NT2/D1 (cell line): Measurements from ENCODE around the gene NISCH.

Experiments used
- YY1 ChIP-seq: IDR thresholded peaks from 2 replicates; pipeline ENCODE4 v1.6.1; 2011; ENCODE audit not compliant: insufficient read length, insufficient read depth
- ZNF274 ChIP-seq: IDR thresholded peaks from 2 replicates; pipeline ENCODE4 v1.6.1; 2011; ENCODE audit warnings: mild to moderate bottlenecking, low read depth, low read length

DNA sequence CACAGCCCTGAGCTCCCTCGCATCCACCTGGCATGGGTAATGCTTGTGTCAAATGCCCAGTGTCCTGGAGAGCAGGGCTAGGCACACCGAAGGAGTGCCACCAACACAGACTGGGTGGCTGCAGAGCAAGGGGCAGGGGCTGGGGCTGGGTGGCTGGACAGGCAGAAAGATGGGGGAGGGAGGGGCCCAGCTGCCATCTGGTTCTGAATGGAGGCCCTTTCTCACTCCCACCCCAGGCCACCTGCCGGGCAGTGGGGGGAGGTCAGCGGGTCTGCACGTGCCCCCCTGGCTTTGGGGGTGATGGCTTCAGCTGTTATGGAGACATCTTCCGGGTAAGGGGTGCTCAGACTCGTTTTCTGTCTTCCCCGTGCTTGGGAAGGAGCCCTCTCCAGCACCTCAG lies 56.7 kb downstream of the NISCH start:
- TF ChIP-seq ZNF274: no peak
- TF ChIP-seq YY1: no peak
